ENCODE measurements around the gene PSMC3. TPM values are rescaled to one million over a fixed set of nuclear protein-coding genes. Genes with fewer than 3 reads are reported as not detected.
A peak's percentile ranks its signal among the peaks of the same experiment; 100 is the strongest.

PSMC3 gene
- total RNA-seq (2016; rRNA removed; fragmentation: Illumina TruSeq; extraction: Trizol) (214 and 279 TPM in 2 replicates), polyA plus RNA-seq (2011; rRNA removed) (66.7 and 75.8 TPM in 2 replicates), polyA minus RNA-seq (2011; rRNA and poly(A)+ RNA removed; ENCODE audit: low replicate concordance) (52.6 and 310 TPM in 2 replicates), Bru-seq, nascent RNA (percentile 79 among the genes with signal in this experiment), BruChase-seq, experiment 1, labeled RNA remaining after a 6-hour chase (percentile 90 among the genes with signal in this experiment), BruChase-seq, experiment 2, labeled RNA remaining after a 2-hour chase (percentile 81 among the genes with signal in this experiment)
- total RNA-seq (2016; cell fraction: cytosol; rRNA removed; fragmentation: Illumina TruSeq; extraction: Trizol; ENCODE audit: low read depth): 50.9 and 53.3 TPM in 2 replicates
- 219 and 288 TPM in 2 replicates for total RNA-seq (2016; cell fraction: insoluble cytoplasmic fraction; rRNA removed; fragmentation: Illumina TruSeq; extraction: Trizol)
- 67.5 and 75.1 TPM in 2 replicates for total RNA-seq (2016; cell fraction: membrane; rRNA removed; fragmentation: Illumina TruSeq; extraction: Trizol)
- total RNA-seq (2016; cell fraction: nucleus; rRNA removed; fragmentation: Illumina TruSeq; extraction: Trizol): 86.3 and 92.9 TPM in 2 replicates
- polyA plus RNA-seq (2011; cell fraction: cytosol; rRNA removed): 95.2 and 102 TPM in 2 replicates
- polyA plus RNA-seq (2011; cell fraction: nucleus; rRNA removed): 41.7 and 44.9 TPM in 2 replicates
- polyA plus RNA-seq (2012): 71.8 and 98.0 TPM in 2 replicates
- polyA plus RNA-seq (2016; cell fraction: cytosol; fragmentation: Illumina TruSeq; extraction: Trizol; ENCODE audit: low read depth): 52.7 and 54.7 TPM in 2 replicates
- polyA plus RNA-seq (2016; cell fraction: insoluble cytoplasmic fraction; fragmentation: Illumina TruSeq; extraction: Trizol; ENCODE audit: low read depth): 298 and 314 TPM in 2 replicates
- polyA plus RNA-seq (2016; cell fraction: membrane; fragmentation: Illumina TruSeq; extraction: Trizol; ENCODE audit: low read depth): 58.7 and 63.6 TPM in 2 replicates
- 117 and 127 TPM in 2 replicates for polyA plus RNA-seq (2016; cell fraction: nucleus; fragmentation: Illumina TruSeq; extraction: Trizol; ENCODE audit: insufficient read depth, low read depth)
- 39.1 and 44.3 TPM in 2 replicates for polyA minus RNA-seq (2011; cell fraction: cytosol; rRNA and poly(A)+ RNA removed)
- 51.1 and 58.3 TPM in 2 replicates for polyA minus RNA-seq (2011; cell fraction: nucleus; rRNA and poly(A)+ RNA removed)
- long read RNA-seq, experiment 1, transcript PSMC3-212 (12 exons, 1,373 nt): major isoform, 319 of 397 reads
- long read RNA-seq, experiment 1, partial matches to known transcripts: 40 of 397 reads
- long read RNA-seq, experiment 1, other reads (novel, unspliced or antisense): 38 of 397 reads
- long read RNA-seq, experiment 2, transcript PSMC3-212 (12 exons, 1,373 nt): major isoform, 161 of 254 reads
- long read RNA-seq, experiment 2, partial matches to known transcripts: 51 of 254 reads
- long read RNA-seq, experiment 2, other reads (novel, unspliced or antisense): 42 of 254 reads

GRCh38 chr11:47426062-47426956, at the start of gene PSMC3:
Gene PSMC3, minus strand, starts transcription at chr11:47426439. Its CDS starts 160 bp downstream, at chr11:47426279.
- no peaks in the 10 kb centered on the region; a peak in 1 of 5 replicates for H3K27me3 ChIP-seq (ENCODE audit: control insufficient read depth in 1 of 2, insufficient read depth in 2 of 2, low read length in 2 of 2)
- H3K4me3 ChIP-seq (replicated peaks in 1 of 3; ENCODE audit: insufficient read depth in 1 of 3, low read depth in 2 of 3, low read length in 3 of 3): peak within 1 kb of the TSS; percentile 73 to 99 (median 97)
- no peaks in the 10 kb centered on the region for H4K20me1 ChIP-seq (ENCODE audit: insufficient read depth, low read length)
- DNase-seq (ENCODE audit: low spot score) (peak; percentile 93), FAIRE-seq (peak; percentile 68), ATAC-seq (peak; percentile 86)
- in situ Hi-C loops (cut with HindIII; ENCODE audit: extremely low pct_ligation_motif_present, low pct_unique_long_range_greater_than_20kb): no loop called here
- peak within 1 kb of the TSS; percentile 89 for H3K27ac ChIP-seq (ENCODE audit: extremely low read length, insufficient read depth, low read length)
- peak within 1 kb of the TSS; percentile 99 for H3K4me2 ChIP-seq (ENCODE audit: low read depth, low read length)
- peaks cover 23% of the 10 kb centered on the region for H3K79me2 ChIP-seq (ENCODE audit: insufficient read depth, low read length)
- peak within 1 kb of the TSS; percentile 95 for H2AFZ ChIP-seq (ENCODE audit: low read length)
- POLR2A ChIA-PET: interaction anchor here (0.7 to 5.1 kb wide), 16 partner anchors 8 to 422 kb away, joined by 3 to 68 read pairs (median 5); partner anchors contain the start of genes DDB2, NUP160 and SLC39A13
- 1% methylated on average over 52 of the region's 62 CpGs for WGBS (ENCODE audit: low lambda C conversion rate)
- no TSS peak for BruUV-seq (replicated peaks)
- no peaks in the 10 kb centered on the region for H3K9me3 ChIP-seq (ENCODE audit: low read length)
- H3K36me3 ChIP-seq (replicated peaks in 1 of 2; ENCODE audit: control insufficient read depth in 1 of 2, insufficient read depth in 2 of 2, low read length in 2 of 2): peaks cover 12 to 27% of the 10 kb centered on the region in 2 experiments
- CTCF ChIA-PET (ENCODE audit: low intra/inter-chr PET ratio, low total read pairs): no interaction called here
- intact Hi-C loops (cut with micrococcal nuclease; ENCODE audit: unreplicated experiment): loop anchor here (2.0 kb wide), 1 partner anchor 18 kb away; the partner anchor contains the start of gene SLC39A13
- H3K9ac ChIP-seq (ENCODE audit: insufficient read depth, low read depth, low read length): peak within 1 kb of the TSS; percentile 91
- H3K4me1 ChIP-seq (ENCODE audit: insufficient read depth, low read length): peaks cover 37% of the 10 kb centered on the region
- TF ChIP-seq MED13 (CRISPR knock-in tag; IDR thresholded peaks at IDR 0.05): 0 out of 2 replicates have a peak, but pooled peaks have one; percentile 56
- no peak for TF ChIP-seq ZNF883 (CRISPR knock-in tag; IDR thresholded peaks at IDR 0.05; ENCODE audit: not compliant biosample characterization)
- TF ChIP-seq ZNF180 (CRISPR knock-in tag; IDR thresholded peaks at IDR 0.05; ENCODE audit: borderline replicate concordance, low read depth): 0 out of 2 replicates have a peak, but pooled peaks have one; percentile 47
- peak; percentile 42; the same call in 1 of the 2 replicates for TF ChIP-seq KDM2A (CRISPR knock-in tag; IDR thresholded peaks at IDR 0.05; ENCODE audit: borderline replicate concordance, low read depth)
- peak; percentile 84 for TF ChIP-seq HCFC1 (IDR thresholded peaks at IDR 0.05; ENCODE audit: low read depth, low read length)
- TF ChIP-seq SP140L (CRISPR knock-in tag; IDR thresholded peaks at IDR 0.05; ENCODE audit: borderline replicate concordance): no peak
- peak; percentile 64 to 77 for TF ChIP-seq POLR2A (IDR thresholded peaks at IDR 0.05; ENCODE audit: insufficient read depth in 1 of 2, low read depth in 2 of 2, low read length in 2 of 2)
- TF ChIP-seq ATF7-NPFF (CRISPR knock-in tag; IDR thresholded peaks at IDR 0.05; ENCODE audit: low read depth): 0 out of 2 replicates have a peak, but pooled peaks have one; percentile 22
- no peak for TF ChIP-seq ZNF790 (CRISPR knock-in tag; IDR thresholded peaks at IDR 0.05; ENCODE audit: borderline replicate concordance)
- TF ChIP-seq CENPBD1 (CRISPR knock-in tag; IDR thresholded peaks at IDR 0.05; ENCODE audit: borderline replicate concordance, low read depth): no peak
- TF ChIP-seq ZNF839 (CRISPR knock-in tag; IDR thresholded peaks at IDR 0.05; ENCODE audit: borderline replicate concordance): 0 out of 2 replicates have a peak, but pooled peaks have one; percentile 43
- TF ChIP-seq HNF4G (IDR thresholded peaks at IDR 0.05; ENCODE audit: borderline replicate concordance, low read depth, low read length): peak; percentile 3; the same call in 1 of the 2 replicates
- TF ChIP-seq HNF4G (CRISPR knock-in tag; IDR thresholded peaks at IDR 0.05; ENCODE audit: borderline replicate concordance, low read depth): peak; percentile 32; the same call in 1 of the 2 replicates
- peak; percentile 55 for TF ChIP-seq SRSF1 (optimal IDR thresholded peaks at IDR 0.05; ENCODE audit: low read depth, low read length)
- TF ChIP-seq E2F1 (CRISPR knock-in tag; IDR thresholded peaks at IDR 0.05): peak; percentile 99
- TF ChIP-seq IRF2 (CRISPR knock-in tag; IDR thresholded peaks at IDR 0.05): peak; percentile 79; the same call in 1 of the 2 replicates
